OCI-LY7 (cell line): ENCODE measurements around the gene MGRN1. TPM values are rescaled to one million over a fixed set of nuclear protein-coding genes. Genes with fewer than 3 reads are reported as not detected.

Experiments
- BruUV-seq: library from RNA; stranded (reverse); fragments of 400-500 nt; replicated peaks from 2 replicates; lab custom pipeline; 2021; lab: Mats Ljungman, UMichigan
- CTCF ChIA-PET: fragments of 300-600 bp; sonication (Branson Sonifier 250); formaldehyde crosslinking; loops from one replicate; lab custom pipeline; 2022; ENCODE audit warnings: antibody characterized with exemption; ENCODE audit not compliant: unreplicated experiment; lab: Charles Lee
- POLR2A ChIA-PET: fragments of 300-600 bp; sonication (Branson Sonifier 250); formaldehyde crosslinking; loops from one replicate; lab custom pipeline; 2022; ENCODE audit warnings: antibody characterized with exemption; lab: Charles Lee
- DNase-seq: peaks from one replicate; pipeline ENCODE4 v3.0.0-alpha.2; 2015; ENCODE audit warnings: low spot score
- H2AFZ ChIP-seq: fragments of 200-600 bp; sonication (generic), shearing (Covaris generic); 2 replicates; pipeline ENCODE4 v1.6.1; 2014; ENCODE audit warnings: mild to moderate bottlenecking, antibody characterized with exemption, low read length, moderate library complexity
- H3K27ac ChIP-seq: fragments of 200-600 bp; sonication (generic); 2 replicates; pipeline ENCODE4 v1.5.1; 2014; ENCODE audit warnings: mixed run types, low read depth, mild to moderate bottlenecking, moderate library complexity, low read length, inconsistent platforms; ENCODE audit not compliant: poor library complexity, severe bottlenecking
- H3K36me3 ChIP-seq: fragments of 200-600 bp; sonication (generic); 2 replicates; pipeline ENCODE4 v1.6.1; 2014; ENCODE audit warnings: mild to moderate bottlenecking, antibody characterized with exemption, low read length, moderate library complexity, mixed read lengths; ENCODE audit not compliant: insufficient read depth
- H3K4me1 ChIP-seq: fragments of 200-600 bp; sonication (generic); 2 replicates; pipeline ENCODE4 v1.5.1; 2014; ENCODE audit warnings: mild to moderate bottlenecking, low read length; ENCODE audit not compliant: insufficient read depth, poor library complexity, severe bottlenecking
- H3K4me2 ChIP-seq: fragments of 200-600 bp; sonication (generic); 2 replicates; pipeline ENCODE4 v1.6.1; 2014; ENCODE audit warnings: mild to moderate bottlenecking, low read length
- H3K4me3 ChIP-seq: fragments of 200-600 bp; sonication (generic); 2 replicates; pipeline ENCODE4 v1.5.1; 2014; ENCODE audit warnings: mild to moderate bottlenecking, low read depth, low read length; ENCODE audit not compliant: poor library complexity, severe bottlenecking
- H3K79me2 ChIP-seq: fragments of 200-600 bp; sonication (generic); 2 replicates; pipeline ENCODE4 v1.6.1; 2016; ENCODE audit warnings: low read depth, mild to moderate bottlenecking, low read length, moderate library complexity, mixed read lengths; ENCODE audit not compliant: insufficient read depth
- H3K9me2 ChIP-seq: fragments of 200-600 bp; sonication (generic); 2 replicates; pipeline ENCODE4 v1.6.1; 2016; ENCODE audit warnings: mild to moderate bottlenecking, low read length, mixed read lengths; ENCODE audit not compliant: insufficient read depth
- H3K9me3 ChIP-seq: fragments of 200-600 bp; sonication (generic); 2 replicates; pipeline ENCODE4 v1.6.1; 2014; ENCODE audit warnings: mild to moderate bottlenecking, mixed run types, low read length, mixed read lengths
- H4K20me1 ChIP-seq: fragments of 200-600 bp; sonication (generic); 2 replicates; pipeline ENCODE4 v1.6.1; 2014; ENCODE audit warnings: mild to moderate bottlenecking, antibody characterized with exemption, low read length, moderate library complexity, mixed read lengths; ENCODE audit not compliant: insufficient read depth
- EZH2phosphoT487 ChIP-seq: fragments of 200-600 bp; sonication (generic); IDR thresholded peaks from 2 replicates; pipeline ENCODE4 v1.6.1; 2018; ENCODE audit warnings: low read depth, borderline replicate concordance, mild to moderate bottlenecking, mixed run types, antibody characterized with exemption, low read length, moderate library complexity, mixed read lengths
- intact Hi-C: fragments of 100-400 bp; cut with micrococcal nuclease; formaldehyde crosslinking; loops from one replicate; pipeline ENCODE4 v1.10.0; 2022; ENCODE audit not compliant: unreplicated experiment
- total RNA-seq, 2 experiments: library from RNA; depleted of rRNA in 1 of 2; stranded (reverse); fragments of >200 nt in 1 of 2; shearing (Covaris generic) in 1 of 2; gene quantifications; 2 replicates each; pipeline ENCODE4 v1.2.3, GENCODE V29; 2014 to 2022
- TF ChIP-seq, protein P1 (sequence below): fragments of 200-600 bp; sonication (generic); conservative IDR thresholded peaks from 2 replicates; pipeline ENCODE4 v1.5.1; 2014; ENCODE audit warnings: mild to moderate bottlenecking, antibody characterized with exemption, low read length, moderate library complexity, mixed read lengths

MGRN1 gene
- total RNA-seq, 2 experiments from 2014 or later = 14.1 to 43.1 TPM

- DNase-seq = peak; percentile 82
- Histone ChIP-seq H3K79me2 (peaks cover 13% of the 10 kb centered on the region; the same call in 1 of the 2 replicates), H3K9me2 (no peaks in the 10 kb centered on the region), H3K4me2 (peak within 1 kb of the TSS; percentile 94), H3K4me1 (peaks cover 15% of the 10 kb centered on the region), H3K4me3 (peak within 1 kb of the TSS; percentile 89), H3K9me3 (no peaks in the 10 kb centered on the region), H3K36me3 (peaks cover 10% of the 10 kb centered on the region; the same call in 1 of the 2 replicates), H3K27ac (peak within 1 kb of the TSS; percentile 64), H2AFZ (peak within 1 kb of the TSS; percentile 87), H4K20me1 (no peaks in the 10 kb centered on the region)
- CTCF ChIA-PET = interaction anchor here (0.5 to 1.3 kb wide), 6 partner anchors 10 to 238 kb away, joined by 3 read pairs; no protein-coding TSS in a partner anchor
- intact Hi-C loops = loop anchor here (2.0 kb wide), 3 partner anchors 41 to 113 kb away; partner anchors contain the start of genes GLYR1, NUDT16L1, ROGDI and UBN1
- no peak for TF ChIP-seq EZH2phosphoT487
- TF ChIP-seq, protein P1, sequence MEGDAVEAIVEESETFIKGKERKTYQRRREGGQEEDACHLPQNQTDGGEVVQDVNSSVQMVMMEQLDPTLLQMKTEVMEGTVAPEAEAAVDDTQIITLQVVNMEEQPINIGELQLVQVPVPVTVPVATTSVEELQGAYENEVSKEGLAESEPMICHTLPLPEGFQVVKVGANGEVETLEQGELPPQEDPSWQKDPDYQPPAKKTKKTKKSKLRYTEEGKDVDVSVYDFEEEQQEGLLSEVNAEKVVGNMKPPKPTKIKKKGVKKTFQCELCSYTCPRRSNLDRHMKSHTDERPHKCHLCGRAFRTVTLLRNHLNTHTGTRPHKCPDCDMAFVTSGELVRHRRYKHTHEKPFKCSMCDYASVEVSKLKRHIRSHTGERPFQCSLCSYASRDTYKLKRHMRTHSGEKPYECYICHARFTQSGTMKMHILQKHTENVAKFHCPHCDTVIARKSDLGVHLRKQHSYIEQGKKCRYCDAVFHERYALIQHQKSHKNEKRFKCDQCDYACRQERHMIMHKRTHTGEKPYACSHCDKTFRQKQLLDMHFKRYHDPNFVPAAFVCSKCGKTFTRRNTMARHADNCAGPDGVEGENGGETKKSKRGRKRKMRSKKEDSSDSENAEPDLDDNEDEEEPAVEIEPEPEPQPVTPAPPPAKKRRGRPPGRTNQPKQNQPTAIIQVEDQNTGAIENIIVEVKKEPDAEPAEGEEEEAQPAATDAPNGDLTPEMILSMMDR = no peak
- POLR2A ChIA-PET = interaction anchor here (0.6 to 3.6 kb wide), 6 partner anchors 13 to 1974 kb away, joined by 3 to 23 read pairs (median 4); partner anchors contain the start of gene ZNF500
- BruUV-seq = no TSS peak
Measured at GRCh38 chr16:4734063-4734729, 109.6 kb downstream of the MGRN1 start, which contains the start of the genes ANKS3 and DNAAF8. Gene ANKS3, minus strand, starts transcription at chr16:4734271. Its CDS starts 4,122 bp downstream, at chr16:4730149. Gene DNAAF8, plus strand, starts transcription at chr16:4734537. Its CDS starts 1,978 bp downstream, at chr16:4736515.

GRCh38 chr16:4734730-4735535 lies 110.3 kb downstream of the MGRN1 start:
- H3K4me1 ChIP-seq = peaks cover 15% of the 10 kb centered on the region
- peak overlapping the region; percentile 87 for H2AFZ ChIP-seq
- peak overlapping the region; percentile 64 for H3K27ac ChIP-seq
- H3K79me2 ChIP-seq = peaks cover 13% of the 10 kb centered on the region; the same call in 1 of the 2 replicates
- intact Hi-C loops = loop anchor here (2.0 kb wide), 3 partner anchors 42 to 112 kb away; partner anchors contain the start of genes GLYR1, NUDT16L1, ROGDI and UBN1
- H3K9me3 ChIP-seq = no peaks in the 10 kb centered on the region
- no peaks in the 10 kb centered on the region for H4K20me1 ChIP-seq
- peaks cover 5% of the 10 kb centered on the region; the same call in 1 of the 2 replicates for H3K36me3 ChIP-seq
- peak; percentile 93 for DNase-seq
- H3K4me2 ChIP-seq = peak overlapping the region; percentile 94
- POLR2A ChIA-PET = interaction anchor here (0.6 to 3.6 kb wide), 7 partner anchors 12 to 966 kb away, joined by 3 to 23 read pairs (median 4); partner anchors contain the start of gene ZNF500
- TF ChIP-seq, protein P1 = no peak
- TF ChIP-seq EZH2phosphoT487 = no peak
- H3K9me2 ChIP-seq = no peaks in the 10 kb centered on the region
- H3K4me3 ChIP-seq = peak overlapping the region; percentile 89
- CTCF ChIA-PET = interaction anchor here (0.6 to 1.3 kb wide), 6 partner anchors 11 to 237 kb away, joined by 3 read pairs; partner anchors contain the start of gene SEPTIN12
- no TSS peak for BruUV-seq
